HepG2 (cell line): Measurements from ENCODE around the gene ACAN.

Source experiments
- CHD2 ChIP-seq: IDR thresholded peaks from 2 replicates; pipeline ENCODE4 v1.6.1; 2011; ENCODE audit warnings: low read depth, low read length, improper control_type of control experiment
- HNF4A ChIP-seq: sonication (generic); formaldehyde crosslinking; IDR thresholded peaks from 2 replicates; pipeline ENCODE4 v1.4.0; 2020; ENCODE audit warnings: missing genetic modification reagents
- HOXA5 ChIP-seq: sonication (generic); formaldehyde crosslinking; IDR thresholded peaks from 2 replicates; pipeline ENCODE4 v1.4.0; 2020; ENCODE audit warnings: missing genetic modification reagents
- RELA ChIP-seq: sonication (generic); formaldehyde crosslinking; IDR thresholded peaks from 2 replicates; pipeline ENCODE4 v1.4.0; 2020; ENCODE audit warnings: missing genetic modification reagents
- TF ChIP-seq, protein P1 (sequence below): IDR thresholded peaks from 2 replicates; pipeline ENCODE4 v1.6.1; 2012; ENCODE audit warnings: inconsistent platforms
- TF ChIP-seq, protein P2 (sequence below): sonication (generic); formaldehyde crosslinking; IDR thresholded peaks from 2 replicates; pipeline ENCODE4 v1.4.0; 2020; ENCODE audit warnings: low read depth, missing genetic modification reagents

GRCh38 chr15:88888719-88889118 is 85.5 kb downstream of the ACAN start:
- TF ChIP-seq HOXA5, result no peak
- TF ChIP-seq CHD2, result no peak
- TF ChIP-seq, protein P1, sequence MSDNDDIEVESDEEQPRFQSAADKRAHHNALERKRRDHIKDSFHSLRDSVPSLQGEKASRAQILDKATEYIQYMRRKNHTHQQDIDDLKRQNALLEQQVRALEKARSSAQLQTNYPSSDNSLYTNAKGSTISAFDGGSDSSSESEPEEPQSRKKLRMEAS, result no peak
- TF ChIP-seq, protein P2, sequence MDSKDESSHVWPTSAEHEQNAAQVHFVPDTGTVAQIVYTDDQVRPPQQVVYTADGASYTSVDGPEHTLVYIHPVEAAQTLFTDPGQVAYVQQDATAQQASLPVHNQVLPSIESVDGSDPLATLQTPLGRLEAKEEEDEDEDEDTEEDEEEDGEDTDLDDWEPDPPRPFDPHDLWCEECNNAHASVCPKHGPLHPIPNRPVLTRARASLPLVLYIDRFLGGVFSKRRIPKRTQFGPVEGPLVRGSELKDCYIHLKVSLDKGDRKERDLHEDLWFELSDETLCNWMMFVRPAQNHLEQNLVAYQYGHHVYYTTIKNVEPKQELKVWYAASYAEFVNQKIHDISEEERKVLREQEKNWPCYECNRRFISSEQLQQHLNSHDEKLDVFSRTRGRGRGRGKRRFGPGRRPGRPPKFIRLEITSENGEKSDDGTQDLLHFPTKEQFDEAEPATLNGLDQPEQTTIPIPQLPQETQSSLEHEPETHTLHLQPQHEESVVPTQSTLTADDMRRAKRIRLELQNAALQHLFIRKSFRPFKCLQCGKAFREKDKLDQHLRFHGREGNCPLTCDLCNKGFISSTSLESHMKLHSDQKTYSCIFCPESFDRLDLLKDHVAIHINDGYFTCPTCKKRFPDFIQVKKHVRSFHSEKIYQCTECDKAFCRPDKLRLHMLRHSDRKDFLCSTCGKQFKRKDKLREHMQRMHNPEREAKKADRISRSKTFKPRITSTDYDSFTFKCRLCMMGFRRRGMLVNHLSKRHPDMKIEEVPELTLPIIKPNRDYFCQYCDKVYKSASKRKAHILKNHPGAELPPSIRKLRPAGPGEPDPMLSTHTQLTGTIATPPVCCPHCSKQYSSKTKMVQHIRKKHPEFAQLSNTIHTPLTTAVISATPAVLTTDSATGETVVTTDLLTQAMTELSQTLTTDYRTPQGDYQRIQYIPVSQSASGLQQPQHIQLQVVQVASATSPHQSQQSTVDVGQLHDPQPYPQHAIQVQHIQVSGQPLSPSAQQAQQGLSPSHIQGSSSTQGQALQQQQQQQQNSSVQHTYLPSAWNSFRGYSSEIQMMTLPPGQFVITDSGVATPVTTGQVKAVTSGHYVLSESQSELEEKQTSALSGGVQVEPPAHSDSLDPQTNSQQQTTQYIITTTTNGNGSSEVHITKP (CRISPR knock-in tag), result no peak
- TF ChIP-seq RELA (CRISPR knock-in tag), result no peak
- TF ChIP-seq HNF4A (CRISPR knock-in tag), result no peak
